Neural cell (in vitro differentiated cells): ENCODE results near the gene NDUFB8. TPM values are rescaled to one million over a fixed set of nuclear protein-coding genes. Genes with fewer than 3 reads are reported as not detected.
A peak's percentile ranks its signal among the peaks of the same experiment; 100 is the strongest.

Experiments used
- H2AFZ ChIP-seq: fragments of 200-600, 300-800 bp; sonication (generic), shearing (Covaris generic); 2 replicates; pipeline ENCODE4 v1.6.0; 2014; ENCODE audit warnings: low read depth, mild to moderate bottlenecking, antibody characterized with exemption, low read length, moderate library complexity
- H3F3A ChIP-seq: fragments of 200-600 bp; shearing (Covaris generic); 2 replicates; pipeline ENCODE4 v1.6.1; 2016; ENCODE audit warnings: mild to moderate bottlenecking, moderate library complexity, mixed read lengths, antibody characterized with exemption, low read length; ENCODE audit not compliant: insufficient read depth, poor library complexity, severe bottlenecking
- H3K27ac ChIP-seq: fragments of 200-600, 300-800 bp; sonication (generic), shearing (Covaris generic); 2 replicates; pipeline ENCODE4 v1.5.1; 2014; ENCODE audit warnings: mild to moderate bottlenecking, low read length, moderate library complexity
- H3K27me3 ChIP-seq: fragments of 300-800, 200-600 bp; sonication (generic), shearing (Covaris generic); 2 replicates; pipeline ENCODE4 v1.6.0; 2014; ENCODE audit warnings: mild to moderate bottlenecking, low read depth, low read length, moderate library complexity; ENCODE audit not compliant: insufficient read depth
- H3K36me3 ChIP-seq: fragments of 300-800, 200-600 bp; sonication (generic), shearing (Covaris generic); 2 replicates; pipeline ENCODE4 v1.5.1; 2014; ENCODE audit warnings: mild to moderate bottlenecking, antibody characterized with exemption, low read length, moderate library complexity; ENCODE audit not compliant: insufficient read depth
- H3K4me2 ChIP-seq: fragments of 300-800, 200-600 bp; sonication (generic), shearing (Covaris generic); 2 replicates; pipeline ENCODE4 v1.6.0; 2014; ENCODE audit warnings: mild to moderate bottlenecking, low read length
- H3K4me3 ChIP-seq: fragments of 300-800, 200-600 bp; sonication (generic), shearing (Covaris generic); 2 replicates; pipeline ENCODE4 v1.5.1; 2014; ENCODE audit warnings: mild to moderate bottlenecking, low read length, moderate library complexity
- H3K79me2 ChIP-seq: fragments of 200-600 bp; shearing (Covaris generic); replicated peaks from 2 replicates; pipeline ENCODE4 v1.6.0; 2014; ENCODE audit warnings: mild to moderate bottlenecking, low read length, moderate library complexity; ENCODE audit not compliant: insufficient read depth
- H3K9ac ChIP-seq: fragments of 300-800, 200-600 bp; sonication (generic), shearing (Covaris generic); 2 replicates; pipeline ENCODE4 v1.6.1; 2016; ENCODE audit warnings: mild to moderate bottlenecking, low read length, mixed read lengths
- H3K9me2 ChIP-seq: fragments of 200-600 bp; shearing (Covaris generic); 2 replicates; pipeline ENCODE4 v1.6.1; 2016; ENCODE audit warnings: mild to moderate bottlenecking, low read length, mixed read lengths; ENCODE audit not compliant: insufficient read depth
- H3K9me3 ChIP-seq: fragments of 200-600, 300-800 bp; sonication (generic), shearing (Covaris generic); 2 replicates; pipeline ENCODE4 v1.6.1; 2016; ENCODE audit warnings: mild to moderate bottlenecking, mixed run types, low read length, moderate library complexity, mixed read lengths
- H4K20me1 ChIP-seq: fragments of 200-600 bp; shearing (Covaris generic); 2 replicates; pipeline ENCODE4 v1.6.1; 2016; ENCODE audit warnings: mild to moderate bottlenecking, mixed run types; ENCODE audit not compliant: insufficient read depth
- EP300 ChIP-seq: fragments of 450-650 bp; conservative IDR thresholded peaks from 2 replicates; pipeline ENCODE4 v1.6.1; 2014; ENCODE audit warnings: antibody characterized with exemption, mild to moderate bottlenecking, moderate library complexity; ENCODE audit not compliant: poor library complexity, severe bottlenecking
- EZH2 ChIP-seq: fragments of 200-600, 300-800 bp; shearing (Covaris generic), sonication (generic); IDR thresholded peaks from 2 replicates; pipeline ENCODE4 v1.6.1; 2014; ENCODE audit warnings: antibody characterized with exemption, low read length, borderline replicate concordance, mild to moderate bottlenecking; ENCODE audit not compliant: insufficient read depth, poor library complexity, severe bottlenecking
- MXI1 ChIP-seq: fragments of 450-650 bp; conservative IDR thresholded peaks from 2 replicates; pipeline ENCODE4 v1.6.1; 2014; ENCODE audit warnings: antibody characterized with exemption, mild to moderate bottlenecking; ENCODE audit not compliant: poor library complexity, severe bottlenecking
- POLR2AphosphoS5 ChIP-seq: IDR thresholded peaks from 2 replicates; pipeline ENCODE4 v1.6.1; 2012
- SMC3 ChIP-seq: fragments of 450-650 bp; conservative IDR thresholded peaks from 2 replicates; pipeline ENCODE4 v1.6.1; 2014; ENCODE audit warnings: antibody characterized with exemption, mild to moderate bottlenecking, moderate library complexity; ENCODE audit not compliant: poor library complexity
- TAF1 ChIP-seq: IDR thresholded peaks from 2 replicates; pipeline ENCODE4 v1.6.1; 2012; ENCODE audit warnings: low read depth
- polyA plus RNA-seq: library from polyadenylated mRNA; depleted of rRNA; stranded (reverse); fragments of >200 nt; gene quantifications from 2 replicates; pipeline ENCODE4 v1.2.3, GENCODE V29; 2014
- TF ChIP-seq, protein P1 (sequence below): IDR thresholded peaks from 2 replicates; pipeline ENCODE4 v1.6.1; 2012; ENCODE audit warnings: borderline replicate concordance
- TF ChIP-seq, protein P2 (sequence below): fragments of 450-650 bp; IDR thresholded peaks from 2 replicates; pipeline ENCODE4 v1.5.1; 2014; ENCODE audit warnings: antibody characterized with exemption, mild to moderate bottlenecking, moderate library complexity; ENCODE audit not compliant: poor library complexity, severe bottlenecking

Gene NDUFB8
- polyA plus RNA-seq, 1 donor from 2014 or later = 407 TPM

GRCh38 chr10:100569687-100570481, 40.2 kb upstream of the NDUFB8 start:
- no peak overlapping the region for H2AFZ ChIP-seq
- TF ChIP-seq, protein P1, sequence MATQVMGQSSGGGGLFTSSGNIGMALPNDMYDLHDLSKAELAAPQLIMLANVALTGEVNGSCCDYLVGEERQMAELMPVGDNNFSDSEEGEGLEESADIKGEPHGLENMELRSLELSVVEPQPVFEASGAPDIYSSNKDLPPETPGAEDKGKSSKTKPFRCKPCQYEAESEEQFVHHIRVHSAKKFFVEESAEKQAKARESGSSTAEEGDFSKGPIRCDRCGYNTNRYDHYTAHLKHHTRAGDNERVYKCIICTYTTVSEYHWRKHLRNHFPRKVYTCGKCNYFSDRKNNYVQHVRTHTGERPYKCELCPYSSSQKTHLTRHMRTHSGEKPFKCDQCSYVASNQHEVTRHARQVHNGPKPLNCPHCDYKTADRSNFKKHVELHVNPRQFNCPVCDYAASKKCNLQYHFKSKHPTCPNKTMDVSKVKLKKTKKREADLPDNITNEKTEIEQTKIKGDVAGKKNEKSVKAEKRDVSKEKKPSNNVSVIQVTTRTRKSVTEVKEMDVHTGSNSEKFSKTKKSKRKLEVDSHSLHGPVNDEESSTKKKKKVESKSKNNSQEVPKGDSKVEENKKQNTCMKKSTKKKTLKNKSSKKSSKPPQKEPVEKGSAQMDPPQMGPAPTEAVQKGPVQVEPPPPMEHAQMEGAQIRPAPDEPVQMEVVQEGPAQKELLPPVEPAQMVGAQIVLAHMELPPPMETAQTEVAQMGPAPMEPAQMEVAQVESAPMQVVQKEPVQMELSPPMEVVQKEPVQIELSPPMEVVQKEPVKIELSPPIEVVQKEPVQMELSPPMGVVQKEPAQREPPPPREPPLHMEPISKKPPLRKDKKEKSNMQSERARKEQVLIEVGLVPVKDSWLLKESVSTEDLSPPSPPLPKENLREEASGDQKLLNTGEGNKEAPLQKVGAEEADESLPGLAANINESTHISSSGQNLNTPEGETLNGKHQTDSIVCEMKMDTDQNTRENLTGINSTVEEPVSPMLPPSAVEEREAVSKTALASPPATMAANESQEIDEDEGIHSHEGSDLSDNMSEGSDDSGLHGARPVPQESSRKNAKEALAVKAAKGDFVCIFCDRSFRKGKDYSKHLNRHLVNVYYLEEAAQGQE = no peak
- TF ChIP-seq SMC3 = peak; percentile 16
- TF ChIP-seq, protein P2, sequence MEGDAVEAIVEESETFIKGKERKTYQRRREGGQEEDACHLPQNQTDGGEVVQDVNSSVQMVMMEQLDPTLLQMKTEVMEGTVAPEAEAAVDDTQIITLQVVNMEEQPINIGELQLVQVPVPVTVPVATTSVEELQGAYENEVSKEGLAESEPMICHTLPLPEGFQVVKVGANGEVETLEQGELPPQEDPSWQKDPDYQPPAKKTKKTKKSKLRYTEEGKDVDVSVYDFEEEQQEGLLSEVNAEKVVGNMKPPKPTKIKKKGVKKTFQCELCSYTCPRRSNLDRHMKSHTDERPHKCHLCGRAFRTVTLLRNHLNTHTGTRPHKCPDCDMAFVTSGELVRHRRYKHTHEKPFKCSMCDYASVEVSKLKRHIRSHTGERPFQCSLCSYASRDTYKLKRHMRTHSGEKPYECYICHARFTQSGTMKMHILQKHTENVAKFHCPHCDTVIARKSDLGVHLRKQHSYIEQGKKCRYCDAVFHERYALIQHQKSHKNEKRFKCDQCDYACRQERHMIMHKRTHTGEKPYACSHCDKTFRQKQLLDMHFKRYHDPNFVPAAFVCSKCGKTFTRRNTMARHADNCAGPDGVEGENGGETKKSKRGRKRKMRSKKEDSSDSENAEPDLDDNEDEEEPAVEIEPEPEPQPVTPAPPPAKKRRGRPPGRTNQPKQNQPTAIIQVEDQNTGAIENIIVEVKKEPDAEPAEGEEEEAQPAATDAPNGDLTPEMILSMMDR = peak; percentile 61
- no peak for TF ChIP-seq TAF1
- TF ChIP-seq POLR2AphosphoS5 = no peak
- no peak for TF ChIP-seq EZH2
- TF ChIP-seq MXI1 = no peak
- TF ChIP-seq EP300 = no peak
- no peaks in the 10 kb centered on the region for H3K79me2 ChIP-seq
- H3F3A ChIP-seq = no peaks in the 10 kb centered on the region
- H3K9ac ChIP-seq = peak overlapping the region; percentile 38
- H3K9me3 ChIP-seq = no peaks in the 10 kb centered on the region
- peaks cover 20% of the 10 kb centered on the region for H3K27me3 ChIP-seq
- H4K20me1 ChIP-seq = no peaks in the 10 kb centered on the region
- H3K4me3 ChIP-seq = peak overlapping the region; percentile 58
- H3K4me2 ChIP-seq = no peak overlapping the region
- H3K27ac ChIP-seq = no peak overlapping the region
- H3K36me3 ChIP-seq = no peaks in the 10 kb centered on the region
- H3K9me2 ChIP-seq = no peaks in the 10 kb centered on the region

- no peak overlapping the region for H3K4me2 ChIP-seq
- no peak overlapping the region for H3K4me3 ChIP-seq
- no peaks in the 10 kb centered on the region for H3F3A ChIP-seq
- H3K79me2 ChIP-seq = no peaks in the 10 kb centered on the region
- no peaks in the 10 kb centered on the region for H3K9me2 ChIP-seq
- no peaks in the 10 kb centered on the region for H3K36me3 ChIP-seq
- no peaks in the 10 kb centered on the region for H4K20me1 ChIP-seq
- peaks cover 20% of the 10 kb centered on the region for H3K27me3 ChIP-seq
- H3K9me3 ChIP-seq = no peaks in the 10 kb centered on the region
- H3K9ac ChIP-seq = no peak overlapping the region
- no peak overlapping the region for H3K27ac ChIP-seq
- TF ChIP-seq TAF1 (no peak), EZH2 (no peak), EP300 (no peak), SMC3 (no peak), MXI1 (no peak)
- TF ChIP-seq, protein P1 = no peak
- no peak overlapping the region for H2AFZ ChIP-seq
Observed at GRCh38 chr10:100568912-100569311, 39.2 kb upstream of the NDUFB8 start.
